ENCODE measurements around the gene IDH2. TPM values are rescaled to one million over a fixed set of nuclear protein-coding genes. Genes with fewer than 3 reads are reported as not detected.

Gene IDH2
- total and polyA plus RNA-seq, 2 donors (not counting 3 experiments of a cell fraction or from before 2014, with no cell fraction given), result 123 to 127 TPM

DNA sequence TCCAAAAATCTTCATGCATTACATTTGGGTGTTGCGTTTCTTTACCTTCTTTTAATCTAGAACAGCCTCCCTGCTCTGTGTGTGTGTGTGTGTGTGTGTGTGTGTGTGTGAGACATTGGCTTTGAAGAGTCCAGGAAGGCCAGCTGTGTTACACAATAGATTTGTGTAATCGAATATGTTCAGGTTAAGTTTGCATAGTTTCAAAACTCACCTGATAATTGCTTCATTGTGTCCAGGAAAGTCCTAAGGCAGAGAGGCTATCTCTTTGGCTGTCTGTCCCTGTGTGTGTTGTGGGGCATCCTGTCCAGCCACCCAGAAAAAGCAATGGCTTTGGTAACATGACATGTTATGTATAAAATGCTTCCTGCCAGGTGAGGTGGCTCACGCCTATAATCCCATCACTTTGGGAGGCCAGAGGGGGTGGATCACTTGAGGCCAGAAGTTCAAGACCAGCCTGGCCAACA, 63.6 kb downstream of the IDH2 start:
- POLR2A ChIA-PET, result no interaction called here
- Histone ChIP-seq H3K27me3 (ENCODE audit: control insufficient read depth in 2 of 2, insufficient read depth in 2 of 2, low read length in 2 of 2) (no peaks in the 10 kb centered on the region), H3K9me1 (replicated peaks; ENCODE audit: control insufficient read depth, extremely low read depth, insufficient read depth, low read length) (no peaks in the 10 kb centered on the region)

More for the DNA sequence above, 63.6 kb downstream of the IDH2 start:
- H3K4me2 ChIP-seq (ENCODE audit: insufficient read depth, low read length), result no peak overlapping the region
- DNase-seq (ENCODE audit: low read depth, low spot score) (no peak), FAIRE-seq (no peak)
- H4K20me1 ChIP-seq (replicated peaks; ENCODE audit: control insufficient read depth, extremely low read depth, insufficient read depth, low read length), result no peaks in the 10 kb centered on the region
- H3K4me3 ChIP-seq (replicated peaks in 1 of 3; ENCODE audit: insufficient read depth in 1 of 3, low read depth in 1 of 3, low read length in 3 of 3), result no peak overlapping the region
- H3K79me2 ChIP-seq (ENCODE audit: control insufficient read depth, insufficient read depth, low read length), result peaks cover 15% of the 10 kb centered on the region
- H3K4me1 ChIP-seq (ENCODE audit: control insufficient read depth, extremely low read depth, insufficient read depth, low read length), result peaks cover 43% of the 10 kb centered on the region
- dilution Hi-C loops (cut with MboI; ENCODE audit: extremely low pct_ligation_motif_present, low sequenced_read_pairs) (no loop called here), intact Hi-C loops (cut with micrococcal nuclease) (no loop called here)
- no peaks in the 10 kb centered on the region for H3K36me3 ChIP-seq (ENCODE audit: control insufficient read depth in 2 of 2, extremely low read depth in 1 of 2, insufficient read depth in 2 of 2, low read length in 2 of 2)
- BruUV-seq (replicated peaks), result no TSS peak
- no peaks in the 10 kb centered on the region for H3K9me3 ChIP-seq (replicated peaks; ENCODE audit: control insufficient read depth, insufficient read depth, low read length)
- no peak overlapping the region for H2AFZ ChIP-seq (ENCODE audit: low read depth, low read length)
- no peak overlapping the region for H3K9ac ChIP-seq (replicated peaks; ENCODE audit: extremely low read depth, insufficient read depth, low read length)
- TF ChIP-seq FOS (IDR thresholded peaks at IDR 0.05; ENCODE audit: borderline replicate concordance, insufficient read depth, low read length) (no peak), EZH2 (IDR thresholded peaks at IDR 0.05; ENCODE audit: borderline replicate concordance, low read depth, low read length, severe bottlenecking) (no peak), JUN (IDR thresholded peaks at IDR 0.05; ENCODE audit: borderline replicate concordance, insufficient read depth, insufficient read length, low read depth) (no peak), POLR2A (IDR thresholded peaks at IDR 0.05; ENCODE audit: low read depth, low read length) (no peak), POLR2AphosphoS5 (IDR thresholded peaks at IDR 0.05; ENCODE audit: insufficient read depth, low read depth, low read length) (no peak), MYC (IDR thresholded peaks at IDR 0.05; ENCODE audit: low read depth, low read length) (no peak), GATA2 (IDR thresholded peaks at IDR 0.05; ENCODE audit: insufficient read depth, insufficient read length, low read depth, low read length) (no peak)
- TF ChIP-seq, protein P1, sequence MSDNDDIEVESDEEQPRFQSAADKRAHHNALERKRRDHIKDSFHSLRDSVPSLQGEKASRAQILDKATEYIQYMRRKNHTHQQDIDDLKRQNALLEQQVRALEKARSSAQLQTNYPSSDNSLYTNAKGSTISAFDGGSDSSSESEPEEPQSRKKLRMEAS (IDR thresholded peaks at IDR 0.05; ENCODE audit: insufficient read depth, insufficient read length), result no peak
- TF ChIP-seq, protein P2, sequence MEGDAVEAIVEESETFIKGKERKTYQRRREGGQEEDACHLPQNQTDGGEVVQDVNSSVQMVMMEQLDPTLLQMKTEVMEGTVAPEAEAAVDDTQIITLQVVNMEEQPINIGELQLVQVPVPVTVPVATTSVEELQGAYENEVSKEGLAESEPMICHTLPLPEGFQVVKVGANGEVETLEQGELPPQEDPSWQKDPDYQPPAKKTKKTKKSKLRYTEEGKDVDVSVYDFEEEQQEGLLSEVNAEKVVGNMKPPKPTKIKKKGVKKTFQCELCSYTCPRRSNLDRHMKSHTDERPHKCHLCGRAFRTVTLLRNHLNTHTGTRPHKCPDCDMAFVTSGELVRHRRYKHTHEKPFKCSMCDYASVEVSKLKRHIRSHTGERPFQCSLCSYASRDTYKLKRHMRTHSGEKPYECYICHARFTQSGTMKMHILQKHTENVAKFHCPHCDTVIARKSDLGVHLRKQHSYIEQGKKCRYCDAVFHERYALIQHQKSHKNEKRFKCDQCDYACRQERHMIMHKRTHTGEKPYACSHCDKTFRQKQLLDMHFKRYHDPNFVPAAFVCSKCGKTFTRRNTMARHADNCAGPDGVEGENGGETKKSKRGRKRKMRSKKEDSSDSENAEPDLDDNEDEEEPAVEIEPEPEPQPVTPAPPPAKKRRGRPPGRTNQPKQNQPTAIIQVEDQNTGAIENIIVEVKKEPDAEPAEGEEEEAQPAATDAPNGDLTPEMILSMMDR (IDR thresholded peaks at IDR 0.05; ENCODE audit: extremely low read depth in 1 of 2, insufficient read depth in 1 of 2, low read depth in 1 of 2, low read length in 2 of 2), result no peak
- H3K27ac ChIP-seq (ENCODE audit: insufficient read depth, low read depth, low read length), result no peak overlapping the region
- CTCF ChIA-PET, result no interaction called here

All from endothelial cell of umbilical vein (primary cell).